GM21381 (cell line): ENCODE results near the gene EPG5.
"Not testable (repeated sequence)": the region's sequence is repeated elsewhere in the genome, so short reads cannot be mapped to it uniquely, and the experiment has no call there.

ENCODE experiments used
- ATAC-seq: cut with Tn5 transposase; IDR thresholded peaks from one replicate; pipeline ENCODE4 v1.9.1; 2021; ENCODE audit warnings: mild to moderate bottlenecking, moderate library complexity; ENCODE audit not compliant: unreplicated experiment

Gene EPG5

GRCh38 chr18:45821026-45821425 is 146.1 kb downstream of the EPG5 start:
- ATAC-seq = no peak

DNA sequence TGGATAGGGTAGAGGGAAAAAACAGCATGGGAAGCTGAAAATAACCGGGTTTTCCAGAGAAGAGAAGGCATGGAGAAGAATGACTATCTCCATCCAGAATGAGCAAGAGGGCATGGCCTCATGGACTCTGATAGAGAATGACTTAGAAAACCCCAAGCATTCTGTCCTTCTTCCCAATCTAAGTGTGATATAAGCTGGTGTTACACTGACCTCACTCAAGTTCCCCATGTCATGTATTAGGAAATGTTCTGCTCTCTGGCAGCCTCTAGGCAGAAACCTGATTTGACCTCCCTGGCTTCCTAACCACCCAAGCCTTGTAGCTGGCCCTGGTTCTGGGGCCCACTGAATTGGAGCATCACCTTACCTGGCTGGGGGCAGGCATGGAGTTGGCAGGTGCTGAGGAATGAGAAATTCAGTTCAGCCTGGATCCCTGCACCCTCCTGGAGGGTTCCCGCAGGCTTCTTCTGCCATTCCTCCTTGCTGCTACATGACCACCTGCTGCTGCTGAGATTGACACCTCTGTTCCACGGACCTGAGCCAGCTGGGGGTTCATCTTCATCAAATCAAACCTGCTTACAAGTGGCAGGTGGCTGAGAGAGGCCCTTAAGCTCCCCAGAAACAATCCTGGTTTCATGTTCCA is 146.9 kb downstream of the EPG5 start:
- no peak for ATAC-seq

DNA sequence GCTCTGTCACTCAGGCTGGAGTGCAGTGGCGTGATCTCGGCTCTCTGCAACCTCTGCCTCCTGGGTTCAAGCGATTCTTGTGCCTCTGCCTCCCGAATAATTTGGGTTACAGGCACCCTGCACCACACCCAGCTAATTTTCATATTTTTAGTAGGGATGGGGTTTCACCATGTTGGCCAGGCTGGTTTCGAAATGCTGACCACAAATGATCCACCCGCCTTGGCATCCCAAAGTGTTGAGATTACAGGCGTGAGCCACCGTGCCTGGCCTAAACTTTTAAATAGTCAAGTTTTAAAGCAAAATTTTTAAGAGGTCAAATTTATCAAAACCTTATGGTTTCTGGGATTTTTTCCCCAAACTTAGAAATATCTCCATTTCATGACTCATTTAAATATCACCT is 148.4 kb downstream of the EPG5 start:
- ATAC-seq = not testable (repeated sequence)

DNA sequence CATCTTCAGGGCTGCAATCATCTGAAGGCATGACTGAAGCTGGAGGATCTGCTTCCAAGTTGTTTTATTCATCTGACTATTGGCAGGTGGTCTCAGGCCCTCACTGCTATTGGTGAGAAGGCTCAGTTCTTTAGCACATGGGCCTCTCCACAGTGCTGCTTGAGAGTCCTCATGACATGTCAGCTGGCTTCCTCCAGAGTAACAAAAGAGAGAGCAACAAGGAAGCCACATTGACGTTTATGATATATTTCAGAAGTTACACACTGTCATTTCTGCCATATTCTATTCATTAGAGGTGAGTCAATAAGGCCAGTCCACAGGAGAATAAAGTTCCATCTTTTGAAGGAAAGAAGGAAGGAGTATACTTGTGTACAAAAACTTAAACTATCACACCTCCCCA is 149.6 kb downstream of the EPG5 start:
- ATAC-seq = no peak

GRCh38 chr18:45814733-45815132 is 152.4 kb downstream of the EPG5 start:
- not testable (repeated sequence) for ATAC-seq

- ATAC-seq = not testable (repeated sequence)
These were observed 160.0 kb downstream of the EPG5 start for GRCh38 chr18:45807144-45807543.

GRCh38 chr18:45806226-45806625 is 160.9 kb downstream of the EPG5 start:
- no peak for ATAC-seq

- ATAC-seq = no peak
These were observed 161.6 kb downstream of the EPG5 start for GRCh38 chr18:45805551-45805950.

GRCh38 chr18:45802814-45803492 is 164.2 kb downstream of the EPG5 start:
- ATAC-seq = no peak

- ATAC-seq = no peak
These were observed 165.6 kb downstream of the EPG5 start for GRCh38 chr18:45801416-45802004.
